ENCODE results near the gene MLANA. TPM values are rescaled to one million over a fixed set of nuclear protein-coding genes. Genes with fewer than 3 reads are reported as not detected.
A peak's percentile ranks its signal among the peaks of the same experiment; 100 is the strongest.

MLANA gene
- total RNA-seq, 1 donor from 2014 or later: not detected

GRCh38 chr9:5945112-5945511, 54.4 kb downstream of the MLANA start:
- peaks cover 23% of the 10 kb centered on the region for H3K4me1 Mint-ChIP-seq
- TF ChIP-seq, protein P1, sequence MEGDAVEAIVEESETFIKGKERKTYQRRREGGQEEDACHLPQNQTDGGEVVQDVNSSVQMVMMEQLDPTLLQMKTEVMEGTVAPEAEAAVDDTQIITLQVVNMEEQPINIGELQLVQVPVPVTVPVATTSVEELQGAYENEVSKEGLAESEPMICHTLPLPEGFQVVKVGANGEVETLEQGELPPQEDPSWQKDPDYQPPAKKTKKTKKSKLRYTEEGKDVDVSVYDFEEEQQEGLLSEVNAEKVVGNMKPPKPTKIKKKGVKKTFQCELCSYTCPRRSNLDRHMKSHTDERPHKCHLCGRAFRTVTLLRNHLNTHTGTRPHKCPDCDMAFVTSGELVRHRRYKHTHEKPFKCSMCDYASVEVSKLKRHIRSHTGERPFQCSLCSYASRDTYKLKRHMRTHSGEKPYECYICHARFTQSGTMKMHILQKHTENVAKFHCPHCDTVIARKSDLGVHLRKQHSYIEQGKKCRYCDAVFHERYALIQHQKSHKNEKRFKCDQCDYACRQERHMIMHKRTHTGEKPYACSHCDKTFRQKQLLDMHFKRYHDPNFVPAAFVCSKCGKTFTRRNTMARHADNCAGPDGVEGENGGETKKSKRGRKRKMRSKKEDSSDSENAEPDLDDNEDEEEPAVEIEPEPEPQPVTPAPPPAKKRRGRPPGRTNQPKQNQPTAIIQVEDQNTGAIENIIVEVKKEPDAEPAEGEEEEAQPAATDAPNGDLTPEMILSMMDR (IDR thresholded peaks at IDR 0.05; ENCODE audit: unreplicated experiment): no peak
- no peaks in the 10 kb centered on the region for H3K36me3 Mint-ChIP-seq
- H3K9me3 Mint-ChIP-seq: no peaks in the 10 kb centered on the region
- no peaks in the 10 kb centered on the region for H3K27me3 Mint-ChIP-seq (ENCODE audit: low read depth)
- no peak overlapping the region for H3K27ac Mint-ChIP-seq
- H3K4me3 Mint-ChIP-seq: no peak overlapping the region
- DNase-seq (ENCODE audit: low spot score in 2 of 2, unreplicated experiment in 2 of 2): no peak

DNA sequence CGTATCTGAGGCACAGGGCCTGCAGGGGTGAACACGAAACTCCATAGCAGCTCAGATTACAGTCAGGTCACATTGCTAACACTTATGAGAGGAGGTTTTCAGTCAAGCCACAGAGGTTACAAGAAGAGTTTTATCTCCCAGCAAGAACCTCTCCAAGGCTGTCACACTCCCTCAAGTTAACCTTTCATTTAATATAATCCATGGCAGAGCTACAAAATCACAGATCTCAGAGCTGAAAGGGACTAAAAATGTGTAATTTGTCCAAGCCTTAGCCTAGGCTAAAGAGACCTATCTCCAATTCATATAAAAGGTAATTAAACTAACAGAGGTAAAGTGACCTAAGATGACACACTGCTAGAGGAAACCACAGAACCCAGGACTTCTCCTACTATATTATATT, 57.2 kb downstream of the MLANA start:
- Mint-ChIP-seq H3K9me3 (no peaks in the 10 kb centered on the region), H3K4me1 (peaks cover 23% of the 10 kb centered on the region), H3K27ac (peak overlapping the region; percentile 63), H3K4me3 (no peak overlapping the region), H3K27me3 (ENCODE audit: low read depth) (no peaks in the 10 kb centered on the region), H3K36me3 (no peaks in the 10 kb centered on the region)
- DNase-seq (ENCODE audit: low spot score in 2 of 2, unreplicated experiment in 2 of 2): no peak
- TF ChIP-seq, protein P1 (IDR thresholded peaks at IDR 0.05; ENCODE audit: unreplicated experiment): no peak

DNA sequence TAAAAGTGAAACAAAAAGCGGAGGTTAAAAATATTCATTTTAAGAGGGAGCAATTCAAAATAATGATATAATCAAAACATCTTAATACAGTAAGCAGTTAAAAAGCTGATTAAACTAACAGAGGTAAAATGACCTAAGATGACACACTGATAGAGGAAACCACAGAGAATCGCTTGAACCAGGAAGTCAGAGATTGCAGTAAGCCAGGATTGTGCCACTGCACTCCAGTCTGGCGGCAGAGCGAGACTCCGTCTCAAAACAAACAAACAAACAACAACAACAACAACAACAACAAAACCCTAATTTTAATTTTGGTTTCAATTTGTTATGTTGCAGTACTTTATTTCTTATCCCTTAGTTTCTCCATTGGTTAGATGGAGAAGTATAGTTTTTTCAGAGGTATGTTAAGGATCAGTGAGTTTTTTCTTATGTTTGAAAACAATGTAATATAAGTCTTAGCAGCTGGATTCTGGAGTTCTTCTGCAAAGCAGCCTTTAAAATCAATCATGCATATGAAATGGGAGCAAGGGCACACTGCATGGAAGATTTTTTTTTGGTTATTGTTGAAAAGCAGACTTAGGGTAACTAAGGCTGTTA, 58.5 kb downstream of the MLANA start:
- no peaks in the 10 kb centered on the region for H3K36me3 Mint-ChIP-seq
- DNase-seq (ENCODE audit: low spot score in 2 of 2, unreplicated experiment in 2 of 2): no peak
- H3K9me3 Mint-ChIP-seq: no peaks in the 10 kb centered on the region
- no peaks in the 10 kb centered on the region for H3K27me3 Mint-ChIP-seq (ENCODE audit: low read depth)
- peak overlapping the region; percentile 56 for H3K27ac Mint-ChIP-seq
- H3K4me1 Mint-ChIP-seq: peaks cover 29% of the 10 kb centered on the region
- TF ChIP-seq, protein P1 (IDR thresholded peaks at IDR 0.05; ENCODE audit: unreplicated experiment): no peak
- no peak overlapping the region for H3K4me3 Mint-ChIP-seq

- Mint-ChIP-seq H3K4me3 (no peak overlapping the region), H3K36me3 (no peaks in the 10 kb centered on the region), H3K9me3 (no peaks in the 10 kb centered on the region), H3K27ac (no peak overlapping the region), H3K4me1 (peaks cover 31% of the 10 kb centered on the region), H3K27me3 (ENCODE audit: low read depth) (no peaks in the 10 kb centered on the region)
- no peak for DNase-seq (ENCODE audit: low spot score in 2 of 2, unreplicated experiment in 2 of 2)
- TF ChIP-seq, protein P1 (IDR thresholded peaks at IDR 0.05; ENCODE audit: unreplicated experiment): no peak
Measured at GRCh38 chr9:5950261-5950660, 59.6 kb downstream of the MLANA start.

GRCh38 chr9:5951686-5952211, 61.1 kb downstream of the MLANA start:
- DNase-seq (ENCODE audit: low spot score in 2 of 2, unreplicated experiment in 2 of 2): no peak
- TF ChIP-seq, protein P1 (IDR thresholded peaks at IDR 0.05; ENCODE audit: unreplicated experiment): no peak
- peaks cover 28% of the 10 kb centered on the region for H3K4me1 Mint-ChIP-seq
- H3K4me3 Mint-ChIP-seq: no peak overlapping the region
- H3K36me3 Mint-ChIP-seq: no peaks in the 10 kb centered on the region
- no peaks in the 10 kb centered on the region for H3K9me3 Mint-ChIP-seq
- no peak overlapping the region for H3K27ac Mint-ChIP-seq
- no peaks in the 10 kb centered on the region for H3K27me3 Mint-ChIP-seq (ENCODE audit: low read depth)
